ENCODE data around the gene CCL17.

CCL17 gene

DNA sequence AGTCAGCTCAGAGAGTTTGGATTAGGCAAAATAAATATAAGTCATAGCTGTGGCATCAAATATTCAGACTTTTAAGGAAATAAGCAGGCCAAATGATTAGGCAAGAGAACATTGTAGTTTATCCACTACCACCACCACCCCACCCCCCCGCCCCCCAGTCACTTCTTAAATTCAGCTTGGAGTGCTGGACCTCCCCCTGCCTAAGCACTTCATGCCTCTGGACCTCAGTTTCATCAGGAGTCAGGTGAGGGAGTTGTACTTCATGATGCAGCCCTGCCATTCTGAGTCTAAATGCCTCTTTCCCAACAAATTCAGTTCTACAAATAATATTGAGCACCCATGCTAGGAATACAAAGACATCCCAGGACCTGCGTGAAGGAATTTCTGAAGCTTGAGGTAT, 60.0 kb downstream of the CCL17 start:
- H3K9me3 Mint-ChIP-seq, result no peaks in the 10 kb centered on the region
- H3K4me3 Mint-ChIP-seq, result no peak overlapping the region
- ATAC-seq, result no peak
- H3K36me3 Mint-ChIP-seq, result peaks cover 57% of the 10 kb centered on the region
- H3K27me3 Mint-ChIP-seq, result no peaks in the 10 kb centered on the region
- no peak overlapping the region for H3K27ac Mint-ChIP-seq
- H3K4me1 Mint-ChIP-seq, result peaks cover 21% of the 10 kb centered on the region

Data from stimulated activated memory B cell treated with anti-CD40 and anti-IgM and Interleukin-4, amounts not matched to agents 10 μg/mL and 1 μg/mL and 100 μg/mL, for 72 hours (primary cell).